GM18508 (cell line): ENCODE data around the gene ALDOB.

Source experiments
- ATAC-seq: cut with Tn5 transposase; IDR thresholded peaks from one replicate; pipeline ENCODE4 v1.9.1; 2021; ENCODE audit warnings: moderate number of reproducible peaks; ENCODE audit not compliant: insufficient read depth, unreplicated experiment

Gene ALDOB

DNA sequence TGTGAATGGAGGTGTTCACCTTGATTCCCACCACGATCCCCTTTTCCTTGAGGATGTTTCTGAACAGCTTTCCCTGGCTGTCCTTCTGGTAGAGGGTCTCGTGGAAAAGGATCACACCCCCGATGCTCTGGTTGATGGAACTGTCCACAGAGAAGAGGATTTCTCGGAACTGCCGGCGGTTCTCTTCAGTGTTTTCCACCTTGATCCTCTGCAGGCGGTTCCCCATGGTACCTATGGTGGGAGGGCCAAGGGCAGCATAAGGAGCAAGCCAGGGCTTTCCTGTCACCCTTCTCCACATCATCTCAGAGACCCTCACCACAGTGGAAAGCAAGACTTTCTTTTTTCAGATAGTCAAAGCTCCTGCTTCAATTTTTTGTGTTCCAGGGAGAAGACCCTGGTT lies 5.8 kb downstream of the ALDOB start:
- ATAC-seq = no peak

DNA sequence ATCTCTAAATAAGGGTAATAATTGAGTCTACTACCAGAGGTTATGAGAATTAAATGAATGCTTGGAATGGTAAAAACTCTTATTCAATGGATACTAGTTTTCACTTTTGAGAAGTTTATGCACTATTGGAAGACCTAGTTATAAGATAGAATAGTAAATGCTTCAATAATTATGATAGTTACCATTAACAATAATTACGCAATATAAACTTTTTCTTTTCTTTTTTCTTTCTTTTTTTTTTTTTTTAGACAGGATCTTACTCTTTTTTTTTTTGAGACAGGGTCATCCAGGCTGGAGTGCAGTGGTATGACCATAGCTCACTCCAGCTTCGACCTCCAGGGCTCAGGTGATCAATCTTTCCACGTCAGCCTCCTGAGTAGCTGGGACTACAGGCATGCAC lies 6.7 kb downstream of the ALDOB start:
- no peak for ATAC-seq

DNA sequence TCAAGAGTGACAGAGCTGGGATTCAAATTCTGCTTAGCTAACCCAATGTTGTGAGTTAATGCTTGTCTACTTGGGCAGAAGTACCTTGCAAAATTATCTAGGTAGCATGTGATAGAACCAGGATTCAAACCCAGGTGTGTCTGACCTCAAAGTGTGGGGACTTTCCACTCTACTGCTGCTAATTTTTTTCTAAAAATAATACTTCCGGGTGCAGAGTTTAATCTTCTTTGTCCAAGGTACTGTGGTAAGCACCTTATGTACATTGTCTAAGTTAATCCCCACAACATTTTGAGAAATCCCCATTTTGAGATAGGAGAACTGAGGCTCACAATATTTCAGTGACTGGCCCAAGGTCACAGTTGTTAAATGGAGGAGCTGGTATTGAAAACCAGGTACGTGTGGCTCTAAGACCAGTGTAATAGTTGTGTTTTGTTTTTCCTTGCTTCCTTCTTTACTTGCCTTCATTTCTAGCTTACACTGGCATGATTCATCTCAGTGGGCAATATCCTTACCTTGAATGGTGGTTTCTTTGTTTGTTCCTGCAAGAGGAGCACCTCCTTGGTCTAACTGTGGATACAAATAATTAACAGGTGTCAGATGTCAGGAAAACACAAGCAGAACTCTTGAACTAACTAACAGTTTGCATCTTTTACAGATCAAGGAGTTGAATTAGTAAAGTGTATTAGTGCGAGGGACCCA lies 7.5 kb downstream of the ALDOB start:
- peak; percentile 74 for ATAC-seq

DNA sequence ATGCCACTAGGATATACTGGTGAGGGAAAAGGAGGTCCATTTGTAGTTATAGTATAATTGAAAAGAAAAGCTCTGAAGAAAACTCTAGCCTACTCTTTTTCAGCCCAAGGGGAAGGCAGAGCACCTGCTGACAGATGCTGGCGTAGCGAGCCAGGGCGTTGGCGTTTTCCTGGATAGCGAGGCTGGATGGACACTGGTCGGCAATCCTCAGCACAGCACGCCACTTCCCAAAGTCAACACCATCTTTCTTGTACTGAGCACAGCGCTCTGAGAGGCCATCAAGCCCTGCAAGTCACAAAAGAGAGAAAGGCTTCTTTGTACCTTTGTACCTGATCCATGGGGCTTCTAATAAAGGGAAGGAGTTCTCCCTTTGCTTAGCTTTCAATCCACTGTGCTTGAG lies 8.2 kb downstream of the ALDOB start:
- ATAC-seq = no peak

GRCh38 chr9:101421653-101422065 lies 13.9 kb downstream of the ALDOB start:
- no peak for ATAC-seq

DNA sequence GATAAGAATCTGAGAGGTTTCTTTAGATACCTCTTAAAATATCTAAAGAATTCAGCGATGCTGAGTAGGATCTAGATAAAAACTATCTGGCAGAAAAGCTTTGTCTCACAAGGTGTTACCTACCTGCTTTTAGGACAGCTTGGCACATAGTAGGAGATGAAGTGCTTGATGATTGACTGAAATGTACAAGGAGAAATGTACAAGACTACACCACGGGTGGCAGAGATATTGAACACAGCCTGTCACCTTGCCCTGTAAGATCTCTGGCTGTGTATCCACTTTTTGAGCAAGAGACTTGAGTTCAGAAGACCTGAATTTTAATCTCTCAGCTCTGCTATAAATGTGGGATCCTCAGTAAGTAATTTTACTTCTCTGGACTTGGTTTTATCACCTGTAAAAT lies 15.7 kb downstream of the ALDOB start:
- ATAC-seq = no peak

- ATAC-seq = no peak
These were observed 16.8 kb downstream of the ALDOB start for GRCh38 chr9:101418518-101419430.

- ATAC-seq = no peak
These were observed 17.6 kb downstream of the ALDOB start for GRCh38 chr9:101417977-101418376.

DNA sequence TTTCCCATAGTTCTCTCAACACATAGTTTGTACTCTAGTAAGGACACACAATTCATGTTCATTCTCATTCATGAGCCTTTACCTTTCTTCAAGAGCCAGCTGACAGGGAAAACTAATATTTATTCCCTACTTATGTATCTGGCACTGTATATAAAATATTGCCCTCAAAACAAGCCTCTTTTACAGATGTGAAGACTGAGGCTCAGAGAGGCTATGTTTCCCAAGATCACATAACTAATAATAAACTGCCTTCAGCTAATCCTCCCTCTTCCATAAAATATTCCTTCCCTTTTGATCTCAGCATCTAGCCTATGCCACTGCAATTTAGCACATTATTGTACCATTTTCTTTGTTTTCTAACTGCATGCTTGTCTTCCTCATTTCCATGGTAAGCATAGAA lies 18.2 kb downstream of the ALDOB start:
- ATAC-seq = no peak

- no peak for ATAC-seq
These were observed 20.0 kb downstream of the ALDOB start for GRCh38 chr9:101415578-101415977.

DNA sequence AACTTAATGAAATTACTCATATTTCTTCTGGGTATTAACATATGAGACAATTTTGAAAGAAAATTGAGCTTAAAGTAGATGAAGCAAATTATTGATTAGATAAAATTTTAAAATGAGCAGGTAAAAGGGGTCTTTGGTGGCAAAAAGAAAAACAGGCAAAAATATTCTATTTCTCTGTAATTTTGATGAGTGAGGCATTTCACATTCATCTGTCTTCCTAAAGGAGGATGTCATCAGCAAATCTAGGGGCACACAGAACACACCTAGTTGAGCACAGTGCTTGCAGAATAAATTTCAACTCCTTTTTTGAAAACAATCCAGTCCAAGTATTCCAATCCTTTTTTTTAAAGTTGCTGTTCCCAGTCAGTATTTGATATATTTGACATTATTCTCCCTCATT lies 20.7 kb downstream of the ALDOB start:
- ATAC-seq = no peak

DNA sequence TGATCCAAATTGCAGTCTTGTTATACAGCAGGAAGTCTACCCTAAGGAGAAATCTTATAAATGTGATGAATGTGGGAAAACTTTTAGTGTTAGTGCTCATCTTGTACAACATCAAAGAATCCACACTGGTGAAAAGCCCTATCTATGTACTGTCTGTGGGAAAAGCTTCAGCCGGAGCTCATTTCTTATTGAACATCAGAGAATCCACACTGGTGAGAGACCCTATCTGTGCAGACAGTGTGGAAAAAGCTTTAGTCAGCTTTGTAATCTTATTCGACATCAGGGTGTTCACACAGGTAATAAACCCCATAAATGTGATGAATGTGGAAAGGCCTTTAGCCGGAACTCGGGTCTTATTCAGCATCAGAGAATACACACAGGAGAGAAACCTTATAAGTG lies 26.5 kb downstream of the ALDOB start:
- ATAC-seq = no peak

- no peak for ATAC-seq
These were observed 27.0 kb downstream of the ALDOB start for GRCh38 chr9:101408374-101409078.

DNA sequence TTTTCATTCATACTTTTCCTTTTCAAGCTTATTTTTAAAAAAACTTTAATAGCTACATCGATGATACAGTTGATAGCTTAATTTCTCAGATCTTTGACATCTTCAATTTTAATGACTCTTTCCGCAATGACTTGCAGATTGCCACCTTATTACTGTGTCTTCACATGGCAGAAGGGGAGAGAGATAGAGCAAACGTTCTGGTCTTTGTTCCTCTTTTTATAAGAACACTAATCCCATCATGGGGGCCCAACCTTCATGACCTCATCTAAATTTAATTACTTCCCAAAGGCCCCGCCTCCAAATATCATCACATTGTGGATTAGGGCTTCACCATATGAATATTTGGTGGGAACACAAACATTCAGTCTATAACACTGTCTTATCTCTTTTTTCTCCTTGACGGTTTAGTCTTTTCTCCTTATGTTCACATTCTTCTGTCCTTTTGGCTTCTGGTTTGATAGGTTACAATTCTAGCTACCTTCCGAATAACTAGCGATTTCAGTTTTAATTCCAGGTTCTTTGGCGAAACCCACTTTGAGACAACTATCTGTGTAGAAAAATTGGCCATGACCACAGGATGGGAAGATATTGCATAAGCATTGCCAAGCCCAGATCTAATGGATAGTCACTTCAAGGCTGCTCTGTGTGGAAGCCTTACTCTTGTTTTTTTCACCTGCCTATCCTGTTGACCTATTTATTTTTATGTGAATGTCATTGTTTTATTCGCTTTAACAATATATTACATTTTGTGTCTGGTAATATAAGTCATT lies 31.9 kb downstream of the ALDOB start:
- ATAC-seq = no peak

GRCh38 chr9:101400120-101400519 lies 35.5 kb downstream of the ALDOB start:
- no peak for ATAC-seq

DNA sequence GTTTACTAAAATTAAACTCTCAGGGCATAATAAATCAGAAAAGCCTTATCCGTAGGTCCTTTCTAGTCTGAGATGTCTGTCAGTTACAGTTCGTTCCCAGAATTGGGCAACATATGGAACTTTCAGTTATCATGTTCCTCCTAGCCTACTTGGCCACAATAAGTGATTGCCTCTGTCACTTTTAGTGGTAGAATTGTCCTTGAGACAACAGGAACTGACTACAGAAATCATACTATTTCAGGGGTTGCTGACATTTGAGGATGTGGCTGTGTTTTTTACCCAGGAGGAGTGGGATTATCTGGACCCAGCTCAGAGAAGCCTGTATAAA lies 36.0 kb downstream of the ALDOB start:
- ATAC-seq = no peak

- no peak for ATAC-seq
These were observed 36.5 kb downstream of the ALDOB start for GRCh38 chr9:101398930-101399642.

DNA sequence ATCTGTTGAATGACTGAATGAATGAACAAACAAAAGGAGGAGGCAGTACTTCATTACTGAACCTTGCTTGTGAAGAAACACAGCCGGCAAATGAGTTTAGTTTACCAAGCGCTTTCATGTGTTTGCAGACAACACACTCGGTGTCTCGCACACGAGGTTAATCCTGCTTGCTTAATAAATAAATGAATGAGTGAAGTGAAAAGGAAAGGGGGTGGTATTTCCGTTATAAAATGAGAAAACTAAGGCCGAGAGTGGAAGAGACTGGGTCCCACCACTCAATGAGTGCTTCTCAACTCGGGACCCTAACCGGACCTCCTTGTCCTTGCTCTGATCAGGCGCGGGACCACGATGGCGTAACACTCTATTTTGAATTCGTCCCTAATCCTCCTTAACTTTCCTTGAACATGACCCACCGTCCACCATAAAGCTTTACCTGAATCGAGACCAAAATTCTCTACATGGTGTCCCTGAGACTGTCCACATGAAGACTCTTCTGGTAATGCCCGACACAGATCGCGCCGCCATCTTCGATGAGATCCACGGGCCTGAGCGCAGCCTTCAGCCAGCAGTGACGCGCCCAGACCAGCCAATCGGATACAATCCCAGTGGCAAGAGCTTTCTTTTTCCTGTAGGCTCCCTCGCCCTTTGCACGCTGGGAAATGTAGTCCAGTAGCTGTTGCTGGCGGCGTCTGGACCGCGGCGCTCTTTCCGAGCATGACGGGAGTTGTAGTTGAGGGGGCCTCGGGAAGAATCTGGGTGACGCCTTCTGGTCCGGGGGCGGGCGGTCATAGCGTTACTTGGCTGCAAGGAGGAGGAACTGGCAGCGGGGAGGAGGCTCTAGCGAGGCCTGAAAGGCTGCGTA lies 37.3 kb downstream of the ALDOB start, which contains the start of the genes MRPL50 and ZNF189:
MRPL50 (minus strand) TSS at position 551 of the 862 bp plus-strand sequence; CDS start at position 525, 26 bp downstream.
ZNF189 (plus strand) TSS at position 784 of the 862 bp plus-strand sequence. CDS start 306 bp downstream, outside the sequence.
- ATAC-seq = peak; percentile 99

- no peak for ATAC-seq
These were observed 37.9 kb downstream of the ALDOB start for GRCh38 chr9:101397746-101398067.
